IMR-90 (cell line): ENCODE measurements around the gene OR10W1. TPM values are rescaled to one million over a fixed set of nuclear protein-coding genes. Genes with fewer than 3 reads are reported as not detected.
A peak's percentile ranks its signal among the peaks of the same experiment; 100 is the strongest.

Source experiments
- ATAC-seq: fragments of 200-7000 bp; cut with Tn5 transposase; 2 replicates; pipeline ENCODE4 v1.9.1; 2020; ENCODE audit warnings: low read depth, mild to moderate bottlenecking, moderate library complexity
- BruUV-seq: library from RNA; stranded (reverse); fragments of 400-500 nt; replicated peaks from 2 replicates; lab custom pipeline; 2021; lab: Mats Ljungman, UMichigan
- CTCF ChIA-PET: fragments of 300-600 bp; formaldehyde crosslinking; extraction: SDS; loops from one replicate; lab custom pipeline; 2021; ENCODE audit warnings: antibody characterized with exemption; lab: Yijun Ruan, JAX
- POLR2A ChIA-PET: fragments of 300-600 bp; sonication (Branson Sonifier 250); formaldehyde crosslinking; loops from one replicate; lab custom pipeline; 2022; ENCODE audit warnings: antibody characterized with exemption; ENCODE audit not compliant: unreplicated experiment; lab: Charles Lee
- DNase-seq: peaks from one replicate; pipeline ENCODE4 v3.0.0; 2013
- H2AFZ ChIP-seq: replicated peaks from 2 replicates; pipeline ENCODE3; 2013; ENCODE audit warnings: low read length, mild to moderate bottlenecking; ENCODE audit not compliant: poor library complexity
- H2AK5ac ChIP-seq: 2 replicates; pipeline ENCODE4 v1.6.1; 2013; ENCODE audit warnings: low read depth, low read length, inconsistent platforms
- H2AK9ac ChIP-seq: replicated peaks from 2 replicates; pipeline ENCODE3; 2013; ENCODE audit warnings: mild to moderate bottlenecking, low read depth, low read length, moderate library complexity; ENCODE audit not compliant: poor library complexity
- H2BK120ac ChIP-seq: 2 replicates; pipeline ENCODE4 v1.6.1; 2013; ENCODE audit warnings: low read depth, low read length, inconsistent platforms
- H2BK15ac ChIP-seq: 3 replicates; pipeline ENCODE4 v1.6.1; 2013; ENCODE audit warnings: low read depth, low read length, inconsistent platforms
- H2BK20ac ChIP-seq: 2 replicates; pipeline ENCODE4 v1.6.1; 2013; ENCODE audit warnings: low read depth, mild to moderate bottlenecking, inconsistent platforms, low read length, moderate library complexity
- H2BK5ac ChIP-seq: 2 replicates; pipeline ENCODE4 v1.6.1; 2013; ENCODE audit warnings: mild to moderate bottlenecking, low read depth, low read length, inconsistent platforms; ENCODE audit not compliant: poor library complexity, severe bottlenecking
- H3K14ac ChIP-seq: replicated peaks from 2 replicates; pipeline ENCODE4 v1.6.1; 2013; ENCODE audit warnings: low read depth, low read length, inconsistent platforms
- H3K18ac ChIP-seq: 2 replicates; pipeline ENCODE4 v1.6.1; 2013; ENCODE audit warnings: low read depth, low read length, control low read depth
- H3K23ac ChIP-seq: 2 replicates; pipeline ENCODE4 v1.6.1; 2013; ENCODE audit warnings: low read depth, low read length, inconsistent platforms
- H3K27ac ChIP-seq: 2 replicates; pipeline ENCODE4 v1.5.1; 2013; ENCODE audit warnings: mild to moderate bottlenecking, control low read depth, low read length; ENCODE audit not compliant: insufficient read depth
- H3K27me3 ChIP-seq: 2 replicates; pipeline ENCODE4 v1.6.1; 2013; ENCODE audit warnings: low read length; ENCODE audit not compliant: control insufficient read depth, insufficient read depth
- H3K36me3 ChIP-seq: 2 replicates; pipeline ENCODE4 v1.6.1; 2013; ENCODE audit warnings: low read length, mixed read lengths; ENCODE audit not compliant: control insufficient read depth, insufficient read depth
- H3K4ac ChIP-seq: 2 replicates; pipeline ENCODE4 v1.6.1; 2013; ENCODE audit warnings: low read depth, low read length, inconsistent platforms
- H3K4me1 ChIP-seq: 2 replicates; pipeline ENCODE4 v1.6.1; 2013; ENCODE audit warnings: low read length, mixed read lengths; ENCODE audit not compliant: control insufficient read depth, insufficient read depth
- H3K4me2 ChIP-seq: 2 replicates; pipeline ENCODE4 v1.6.1; 2013; ENCODE audit warnings: low read depth, mild to moderate bottlenecking, control low read depth, low read length, moderate library complexity
- H3K4me3 ChIP-seq: 2 replicates; pipeline ENCODE4 v1.5.1; 2013; ENCODE audit warnings: low read depth, mild to moderate bottlenecking, control low read depth, low read length, moderate library complexity; ENCODE audit not compliant: insufficient read depth
- H3K56ac ChIP-seq: 2 replicates; pipeline ENCODE4 v1.6.1; 2013; ENCODE audit warnings: low read length, inconsistent platforms; ENCODE audit not compliant: insufficient read depth; ENCODE audit errors: extremely low read depth
- H3K79me1 ChIP-seq, 2 experiments: 2 replicates each; pipeline ENCODE4 v1.6.1; 2013; ENCODE audit warnings: low read length in 2 of 2, inconsistent platforms in 1 of 2, low read depth in 1 of 2
- H3K9ac ChIP-seq: 2 replicates; pipeline ENCODE4 v1.6.1; 2013; ENCODE audit warnings: low read depth, low read length, control low read depth
- H3K9me1 ChIP-seq: 2 replicates; pipeline ENCODE4 v1.6.1; 2013; ENCODE audit warnings: low read length, inconsistent platforms; ENCODE audit not compliant: insufficient read depth
- H3K9me3 ChIP-seq: 2 replicates; pipeline ENCODE4 v1.6.1; 2013; ENCODE audit warnings: low read length; ENCODE audit not compliant: control insufficient read depth, insufficient read depth
- H4K20me1 ChIP-seq: 2 replicates; pipeline ENCODE4 v1.6.1; 2013; ENCODE audit warnings: low read length, inconsistent platforms; ENCODE audit not compliant: insufficient read depth
- H4K5ac ChIP-seq: 2 replicates; pipeline ENCODE4 v1.6.1; 2013; ENCODE audit warnings: mild to moderate bottlenecking, low read depth, low read length, control low read depth
- H4K8ac ChIP-seq, 2 experiments: 2 replicates each; pipeline ENCODE4 v1.6.1; 2013; ENCODE audit warnings: low read depth in 2 of 2, low read length in 2 of 2, control low read depth in 1 of 2, inconsistent platforms in 1 of 2
- H4K91ac ChIP-seq: 2 replicates; pipeline ENCODE4 v1.6.1; 2013; ENCODE audit warnings: low read depth, low read length, inconsistent platforms; ENCODE audit not compliant: insufficient read depth
- BHLHE40 ChIP-seq: fragments of 150-350 bp; IDR thresholded peaks from 2 replicates; pipeline ENCODE4 v1.6.1; 2016; ENCODE audit warnings: mild to moderate bottlenecking, low read depth, low read length
- CEBPB ChIP-seq: IDR thresholded peaks from 2 replicates; pipeline ENCODE4 v1.6.1; 2012; ENCODE audit warnings: low read depth, low read length, improper control_type of control experiment
- FOS ChIP-seq: fragments of 150-350 bp; IDR thresholded peaks from 2 replicates; pipeline ENCODE4 v1.6.1; 2016; ENCODE audit warnings: low read depth, low read length
- MAFK ChIP-seq: IDR thresholded peaks from 2 replicates; pipeline ENCODE4 v1.6.1; 2012; ENCODE audit warnings: low read depth, low read length, improper control_type of control experiment
- MXI1 ChIP-seq: IDR thresholded peaks from 2 replicates; pipeline ENCODE4 v1.6.1; 2012; ENCODE audit warnings: low read depth, mild to moderate bottlenecking, low read length, moderate library complexity, borderline replicate concordance
- POLR2A ChIP-seq: IDR thresholded peaks from 2 replicates; pipeline ENCODE4 v1.6.1; 2012; ENCODE audit warnings: mild to moderate bottlenecking, low read depth, low read length
- RAD21 ChIP-seq: IDR thresholded peaks from 2 replicates; pipeline ENCODE4 v1.6.1; 2012; ENCODE audit warnings: low read length, improper control_type of control experiment
- RCOR1 ChIP-seq: IDR thresholded peaks from 2 replicates; pipeline ENCODE4 v1.6.1; 2012; ENCODE audit warnings: mild to moderate bottlenecking, low read length, improper control_type of control experiment; ENCODE audit not compliant: insufficient replicate concordance
- SMC3 ChIP-seq: fragments of 150-350 bp; IDR thresholded peaks from 2 replicates; pipeline ENCODE4 v1.6.1; 2016; ENCODE audit warnings: low read depth, mild to moderate bottlenecking, antibody characterized with exemption, low read length, moderate library complexity
- WGBS, 2 experiments: methylation state at CpG; one replicate each; pipeline versions ENCODE4 v1.1.5 to v1.1.7; 2013; ENCODE audit warnings: missing lambda C conversion rate in 2 of 2; ENCODE audit not compliant: insufficient read length in 1 of 2; ENCODE audit errors: extremely low coverage in 2 of 2; 5-methylcytosine and 5-hydroxymethylcytosine counted together
- dilution Hi-C: fragments of 300-500 bp; cut with HindIII; formaldehyde crosslinking; loops from one replicate; pipeline ENCODE4 v1.14.3; 2018; ENCODE audit warnings: low sequenced_read_pairs; ENCODE audit not compliant: unreplicated experiment
- in situ Hi-C: fragments of 300-500 bp; cut with MboI; formaldehyde crosslinking; loops from 3 replicates; pipeline ENCODE4 v1.14.3; 2019; ENCODE audit warnings: low sequenced_read_pairs, inconsistent platforms, mixed read lengths
- intact Hi-C: fragments of 100-400 bp; cut with micrococcal nuclease; formaldehyde crosslinking; loops from 2 replicates; pipeline ENCODE4 v1.10.0; 2022
- polyA plus RNA-seq, 3 experiments: library from polyadenylated mRNA; depleted of rRNA; stranded (reverse); fragments of >200 nt; gene quantifications; 2 replicates each; pipeline ENCODE4 v1.2.3, GENCODE V29; 2012; ENCODE audit warnings: low replicate concordance in 1 of 3
- total RNA-seq: library from RNA; depleted of rRNA; stranded (reverse); fragments of >200 nt; gene quantifications from 2 replicates; pipeline ENCODE4 v1.2.3, GENCODE V29; 2012; rRNA removed
- TF ChIP-seq, protein P1 (sequence below): fragments of 150-350 bp; IDR thresholded peaks from 2 replicates; pipeline ENCODE4 v1.6.1; 2016; ENCODE audit warnings: low read depth, mild to moderate bottlenecking, low read length, moderate library complexity, borderline replicate concordance

OR10W1 gene
- total and polyA plus RNA-seq, 2 of the 4 experiments (the other 2 are of a cell fraction): not detected

- no peaks in the 10 kb centered on the region for H3K36me3 ChIP-seq
- TF ChIP-seq MAFK (no peak), MXI1 (no peak), BHLHE40 (no peak), RAD21 (no peak), CEBPB (no peak), SMC3 (no peak), RCOR1 (no peak), POLR2A (no peak), FOS (no peak)
- TF ChIP-seq, protein P1, sequence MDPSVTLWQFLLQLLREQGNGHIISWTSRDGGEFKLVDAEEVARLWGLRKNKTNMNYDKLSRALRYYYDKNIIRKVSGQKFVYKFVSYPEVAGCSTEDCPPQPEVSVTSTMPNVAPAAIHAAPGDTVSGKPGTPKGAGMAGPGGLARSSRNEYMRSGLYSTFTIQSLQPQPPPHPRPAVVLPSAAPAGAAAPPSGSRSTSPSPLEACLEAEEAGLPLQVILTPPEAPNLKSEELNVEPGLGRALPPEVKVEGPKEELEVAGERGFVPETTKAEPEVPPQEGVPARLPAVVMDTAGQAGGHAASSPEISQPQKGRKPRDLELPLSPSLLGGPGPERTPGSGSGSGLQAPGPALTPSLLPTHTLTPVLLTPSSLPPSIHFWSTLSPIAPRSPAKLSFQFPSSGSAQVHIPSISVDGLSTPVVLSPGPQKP: no peak
- H2BK20ac ChIP-seq: no peak overlapping the region
- no peak overlapping the region for H3K27ac ChIP-seq
- intact Hi-C loops (no loop called here), dilution Hi-C loops (no loop called here), in situ Hi-C loops (no loop called here)
- no CpG with 5 or more reads among the region's 7 CpGs for WGBS, 2 experiments
- H3K4me3 ChIP-seq: no peak overlapping the region
- no peak overlapping the region for H2BK120ac ChIP-seq
- no peak overlapping the region for H4K5ac ChIP-seq
- no peak overlapping the region for H3K23ac ChIP-seq
- POLR2A ChIA-PET: no interaction called here
- ATAC-seq (peak; percentile 42), DNase-seq (peak; percentile 41)
- no peak overlapping the region for H4K91ac ChIP-seq
- H3K27me3 ChIP-seq: no peaks in the 10 kb centered on the region
- no peak overlapping the region for H3K9ac ChIP-seq
- no peak overlapping the region for H2AK9ac ChIP-seq
- H3K56ac ChIP-seq: no peak overlapping the region
- no peak overlapping the region for H3K14ac ChIP-seq
- H3K4me2 ChIP-seq: no peak overlapping the region
- H3K18ac ChIP-seq: no peak overlapping the region
- no peak overlapping the region for H2BK5ac ChIP-seq
- H3K4ac ChIP-seq: no peak overlapping the region
- no peak overlapping the region for H2BK15ac ChIP-seq
- no TSS peak for BruUV-seq
- CTCF ChIA-PET: no interaction called here
- no peak overlapping the region for H2AFZ ChIP-seq
- no peaks in the 10 kb centered on the region; the same call in 1 of the 2 replicates for H3K9me3 ChIP-seq
- H3K4me1 ChIP-seq: no peaks in the 10 kb centered on the region
- H3K79me1 ChIP-seq: no peaks in the 10 kb centered on the region
- no peaks in the 10 kb centered on the region for H3K9me1 ChIP-seq
- no peak overlapping the region for H2AK5ac ChIP-seq
- H4K20me1 ChIP-seq: no peaks in the 10 kb centered on the region
- H4K8ac ChIP-seq: no peak overlapping the region
Observed at GRCh38 chr11:58222721-58223120, 45.3 kb downstream of the OR10W1 start.

Other genes starting within 250 kb of the OR10W1 start
- gene OR9Q1, start 244.4 kb downstream of the OR10W1 start, total RNA-seq: not detected in 2 replicates
- not detected in 2 replicates for gene OR9Q1, start 244.4 kb downstream of the OR10W1 start, polyA plus RNA-seq (2012; rRNA removed)
- gene OR6Q1, start 237.3 kb downstream of the OR10W1 start, total RNA-seq: not detected in 2 replicates
- gene OR6Q1, start 237.3 kb downstream of the OR10W1 start, polyA plus RNA-seq (2012; rRNA removed): not detected in 2 replicates
- gene OR9I1, start 142.7 kb downstream of the OR10W1 start, total RNA-seq: not detected in 2 replicates
- not detected in 2 replicates for gene OR9I1, start 142.7 kb downstream of the OR10W1 start, polyA plus RNA-seq (2012; rRNA removed)
- gene OR9Q2, start 79.2 kb downstream of the OR10W1 start, total RNA-seq: not detected in 2 replicates
- gene OR9Q2, start 79.2 kb downstream of the OR10W1 start, polyA plus RNA-seq (2012; rRNA removed): not detected in 2 replicates
- gene OR1S2, start 64.1 kb downstream of the OR10W1 start, total RNA-seq: not detected in 2 replicates
- not detected in 2 replicates for gene OR1S2, start 64.1 kb downstream of the OR10W1 start, polyA plus RNA-seq (2012; rRNA removed)
- not detected in 2 replicates for gene OR1S1, start 55.5 kb downstream of the OR10W1 start, total RNA-seq
- gene OR1S1, start 55.5 kb downstream of the OR10W1 start, polyA plus RNA-seq (2012; rRNA removed): not detected in 2 replicates
- gene OR10Q1, start 39.3 kb downstream of the OR10W1 start, total RNA-seq: not detected in 2 replicates
- gene OR10Q1, start 39.3 kb downstream of the OR10W1 start, polyA plus RNA-seq (2012; rRNA removed): 0.07 TPM in 1 of 2 replicates, not detected in the other
- not detected in 2 replicates for gene OR5B17, start 90.8 kb upstream of the OR10W1 start, total RNA-seq
- not detected in 2 replicates for gene OR5B17, start 90.8 kb upstream of the OR10W1 start, polyA plus RNA-seq (2012; rRNA removed)
- not detected in 2 replicates for gene OR5B3, start 138.6 kb upstream of the OR10W1 start, total RNA-seq
- gene OR5B3, start 138.6 kb upstream of the OR10W1 start, polyA plus RNA-seq (2012; rRNA removed): not detected in 2 replicates
- gene OR5B2, start 159.9 kb upstream of the OR10W1 start, total RNA-seq: under 0.01 TPM in 1 of 2 replicates, not detected in the other
- gene OR5B2, start 159.9 kb upstream of the OR10W1 start, polyA plus RNA-seq (2012; rRNA removed): not detected in 2 replicates
- not detected in 2 replicates for gene OR5B12, start 174.0 kb upstream of the OR10W1 start, total RNA-seq
- gene OR5B12, start 174.0 kb upstream of the OR10W1 start, polyA plus RNA-seq (2012; rRNA removed): not detected in 2 replicates
- not detected in 2 replicates for gene OR5B21, start 239.8 kb upstream of the OR10W1 start, total RNA-seq
- not detected in 2 replicates for gene OR5B21, start 239.8 kb upstream of the OR10W1 start, polyA plus RNA-seq (2012; rRNA removed)